Measurements from ENCODE around the gene CFAP20. TPM values are rescaled to one million over a fixed set of nuclear protein-coding genes. Genes with fewer than 3 reads are reported as not detected.

CFAP20 gene
- total RNA-seq, 4 donors from 2014 or later = 23.7 to 88.8 (median 59.2) TPM

GRCh38 chr16:58109330-58109729, 19.9 kb downstream of the CFAP20 start:
- no peak overlapping the region for H3K4me3 ChIP-seq
- intact Hi-C loops (cut with DNase I; ENCODE audit: low total_unique reads) = no loop called here

GRCh38 chr16:58107709-58108108, 21.5 kb downstream of the CFAP20 start:
- H3K4me3 ChIP-seq = no peak overlapping the region
- no peaks in the 10 kb centered on the region for H3K4me1 ChIP-seq
- TF ChIP-seq POLR2A (IDR thresholded peaks at IDR 0.05) (no peak), CTCF (IDR thresholded peaks at IDR 0.05) (no peak)

More at GRCh38 chr16:58109330-58109729, 19.9 kb downstream of the CFAP20 start:
- H3K9me3 ChIP-seq = no peaks in the 10 kb centered on the region
- no peaks in the 10 kb centered on the region for H3K4me1 ChIP-seq
- H3K27ac ChIP-seq = no peak overlapping the region
- H3K36me3 ChIP-seq = no peaks in the 10 kb centered on the region
- DNase-seq = no peak
- TF ChIP-seq CTCF (IDR thresholded peaks at IDR 0.05) = no peak
- TF ChIP-seq POLR2A (IDR thresholded peaks at IDR 0.05) = no peak
- H3K27me3 ChIP-seq = no peaks in the 10 kb centered on the region

GRCh38 chr16:58107228-58107627, 22.0 kb downstream of the CFAP20 start:
- H3K4me3 ChIP-seq = no peak overlapping the region
- no peaks in the 10 kb centered on the region for H3K4me1 ChIP-seq
- no peak for TF ChIP-seq POLR2A (IDR thresholded peaks at IDR 0.05)
- TF ChIP-seq CTCF (IDR thresholded peaks at IDR 0.05) = no peak
- intact Hi-C loops (cut with DNase I; ENCODE audit: low total_unique reads) = no loop called here
- H3K27me3 ChIP-seq = no peaks in the 10 kb centered on the region
- H3K9me3 ChIP-seq = no peaks in the 10 kb centered on the region
- H3K36me3 ChIP-seq = no peaks in the 10 kb centered on the region
- H3K27ac ChIP-seq = no peak overlapping the region
- no peak for DNase-seq

More at GRCh38 chr16:58107709-58108108, 21.5 kb downstream of the CFAP20 start:
- Histone ChIP-seq H3K27me3 (no peaks in the 10 kb centered on the region), H3K36me3 (no peaks in the 10 kb centered on the region), H3K9me3 (no peaks in the 10 kb centered on the region), H3K27ac (no peak overlapping the region)
- no peak for DNase-seq
- intact Hi-C loops (cut with DNase I; ENCODE audit: low total_unique reads) = no loop called here

GRCh38 chr16:58105631-58106030, 23.6 kb downstream of the CFAP20 start:
- DNase-seq = no peak
- intact Hi-C loops (cut with DNase I; ENCODE audit: low total_unique reads) = no loop called here

More at GRCh38 chr16:58105631-58106030, 23.6 kb downstream of the CFAP20 start:
- H3K27me3 ChIP-seq = no peaks in the 10 kb centered on the region
- no peak overlapping the region for H3K4me3 ChIP-seq
- no peaks in the 10 kb centered on the region for H3K36me3 ChIP-seq
- no peak overlapping the region for H3K27ac ChIP-seq
- H3K4me1 ChIP-seq = no peaks in the 10 kb centered on the region
- TF ChIP-seq POLR2A (IDR thresholded peaks at IDR 0.05) (no peak), CTCF (IDR thresholded peaks at IDR 0.05) (no peak)
- no peaks in the 10 kb centered on the region for H3K9me3 ChIP-seq
